Activated naive CD4-positive, alpha-beta T cell treated with anti-CD3 and anti-CD28 coated beads, Interleukin-2, amount 50 U/mL, for 16 hours (primary cell): ENCODE data around the gene ATP8B2.
"Not testable (repeated sequence)": the region's sequence is repeated elsewhere in the genome, so short reads cannot be mapped to it uniquely, and the experiment has no call there.

Source experiments
- DNase-seq: peaks from one replicate; pipeline ENCODE4 v3.0.0-alpha.2; 2020

Gene ATP8B2

GRCh38 chr1:154347961-154348360 is 22.6 kb downstream of the ATP8B2 start:
- no peak for DNase-seq

DNA sequence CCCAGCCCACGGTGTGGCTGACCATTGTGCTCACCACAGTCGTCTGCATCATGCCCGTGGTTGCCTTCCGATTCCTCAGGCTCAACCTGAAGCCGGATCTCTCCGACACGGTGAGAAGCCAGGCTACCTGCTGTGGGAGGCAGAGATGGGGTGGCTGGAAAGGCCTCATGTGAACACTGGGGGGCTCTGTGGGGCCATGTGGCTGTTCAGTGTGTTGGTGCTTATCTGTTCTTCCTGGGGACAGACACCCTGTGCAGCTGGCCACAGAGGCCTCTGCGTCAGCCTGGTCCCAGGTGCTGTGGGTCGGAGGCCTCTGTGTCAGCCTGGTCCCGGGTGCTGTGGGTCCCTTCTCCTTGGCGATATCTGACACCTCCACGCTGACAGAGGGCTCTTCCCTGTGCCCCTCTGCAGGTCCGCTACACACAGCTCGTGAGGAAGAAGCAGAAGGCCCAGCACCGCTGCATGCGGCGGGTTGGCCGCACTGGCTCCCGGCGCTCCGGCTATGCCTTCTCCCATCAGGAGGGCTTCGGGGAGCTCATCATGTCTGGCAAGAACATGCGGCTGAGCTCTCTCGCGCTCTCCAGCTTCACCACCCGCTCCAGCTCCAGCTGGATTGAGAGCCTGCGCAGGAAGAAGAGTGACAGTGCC is 23.2 kb downstream of the ATP8B2 start:
- DNase-seq, result no peak

GRCh38 chr1:154349121-154349520 is 23.8 kb downstream of the ATP8B2 start:
- no peak for DNase-seq

- DNase-seq, result no peak
Measured at GRCh38 chr1:154350383-154350782, 25.1 kb downstream of the ATP8B2 start.

GRCh38 chr1:154351363-154352068 is 26.2 kb downstream of the ATP8B2 start:
- DNase-seq, result no peak

- no peak for DNase-seq
Measured at GRCh38 chr1:154352245-154352580, 26.9 kb downstream of the ATP8B2 start.

DNA sequence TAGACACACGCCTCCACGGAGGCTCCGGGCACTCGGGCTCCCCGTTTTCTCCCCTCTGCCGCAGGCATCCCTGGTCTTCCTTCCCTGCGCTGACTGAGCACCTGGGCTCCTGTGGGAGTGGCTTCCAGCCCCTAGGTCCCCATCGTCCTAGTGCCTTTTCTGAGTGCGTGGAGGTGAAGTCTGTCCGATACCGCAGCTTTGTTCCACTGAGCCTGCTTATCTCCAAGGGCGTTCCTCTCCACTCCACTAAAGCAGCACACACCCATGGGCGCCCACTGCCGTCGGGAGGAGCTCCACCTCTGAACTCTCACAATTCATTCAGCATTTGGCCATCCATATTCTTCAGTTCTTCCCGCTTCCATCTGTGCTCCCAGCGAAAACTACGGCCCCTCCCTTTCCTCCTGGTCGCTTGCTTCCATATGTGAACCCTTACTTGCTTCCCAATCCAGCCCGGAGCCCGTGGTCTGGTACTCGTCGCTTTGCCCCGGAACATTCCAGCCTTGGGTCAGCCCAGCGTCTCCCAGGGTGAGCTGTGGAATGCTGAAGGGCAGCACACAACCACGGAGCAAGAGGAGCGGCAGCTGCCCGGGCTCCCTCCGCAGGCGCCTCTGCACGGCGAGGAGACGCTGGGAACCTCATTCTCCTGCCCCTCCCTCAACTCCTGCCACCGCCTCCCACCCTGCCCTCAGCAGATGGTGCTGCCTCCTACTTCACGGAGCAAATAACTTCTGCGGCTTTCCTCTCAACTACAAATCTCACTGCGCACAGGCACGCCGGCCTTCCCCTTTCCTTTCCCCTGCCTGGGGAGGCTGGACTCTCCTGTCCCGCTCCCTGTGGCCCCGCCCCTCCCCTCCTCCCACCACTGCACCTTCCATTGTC is 27.5 kb downstream of the ATP8B2 start:
- DNase-seq, result peak; percentile 41

- DNase-seq, result no peak
Measured at GRCh38 chr1:154353460-154353904, 28.2 kb downstream of the ATP8B2 start.

- no peak for DNase-seq
Measured at GRCh38 chr1:154353966-154354365, 28.6 kb downstream of the ATP8B2 start.

DNA sequence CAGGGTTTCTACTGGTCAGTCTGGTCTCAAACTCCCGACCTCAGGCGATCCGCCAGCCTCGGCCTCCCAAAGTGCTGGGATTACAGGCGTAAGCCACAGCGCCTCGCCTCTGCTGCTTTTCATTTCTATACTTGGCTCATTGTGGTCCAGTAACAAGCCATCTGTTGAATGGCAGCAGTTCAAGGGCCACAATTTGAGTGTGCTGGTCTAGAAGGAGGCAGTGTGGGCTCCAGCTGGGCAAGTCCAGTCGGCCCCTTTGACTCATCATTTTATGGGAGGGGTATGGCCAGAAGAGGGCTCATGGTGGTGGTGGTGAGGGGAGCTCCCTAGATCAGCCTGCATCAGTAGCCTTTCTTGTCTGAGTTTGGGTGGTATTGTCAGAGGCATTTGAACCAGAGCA is 33.2 kb downstream of the ATP8B2 start:
- DNase-seq, result no peak

GRCh38 chr1:154360288-154360687 is 35.0 kb downstream of the ATP8B2 start:
- no peak for DNase-seq

- not testable (repeated sequence) for DNase-seq
Measured at GRCh38 chr1:154360881-154361280, 35.6 kb downstream of the ATP8B2 start.

DNA sequence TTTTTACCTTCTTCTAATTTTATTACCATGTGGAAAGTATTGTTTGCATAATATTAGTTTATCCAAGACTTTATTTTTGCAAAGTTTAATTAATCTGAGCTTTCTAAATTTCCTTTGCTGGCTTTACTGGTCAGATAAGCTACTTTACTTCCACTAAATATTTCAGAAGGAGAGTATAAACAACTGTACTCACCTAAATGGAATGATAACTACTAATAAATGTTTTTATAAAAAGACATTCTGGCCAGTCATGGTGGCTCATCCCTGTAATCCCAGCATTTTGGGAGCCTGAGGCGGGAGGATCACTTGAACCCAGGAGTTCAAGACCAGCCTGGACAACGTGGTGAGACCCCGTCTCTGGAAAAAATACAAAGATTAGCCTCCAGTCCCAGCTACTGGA is 36.0 kb downstream of the ATP8B2 start:
- no peak for DNase-seq

- no peak for DNase-seq
Measured at GRCh38 chr1:154371436-154371835, 46.1 kb downstream of the ATP8B2 start.

DNA sequence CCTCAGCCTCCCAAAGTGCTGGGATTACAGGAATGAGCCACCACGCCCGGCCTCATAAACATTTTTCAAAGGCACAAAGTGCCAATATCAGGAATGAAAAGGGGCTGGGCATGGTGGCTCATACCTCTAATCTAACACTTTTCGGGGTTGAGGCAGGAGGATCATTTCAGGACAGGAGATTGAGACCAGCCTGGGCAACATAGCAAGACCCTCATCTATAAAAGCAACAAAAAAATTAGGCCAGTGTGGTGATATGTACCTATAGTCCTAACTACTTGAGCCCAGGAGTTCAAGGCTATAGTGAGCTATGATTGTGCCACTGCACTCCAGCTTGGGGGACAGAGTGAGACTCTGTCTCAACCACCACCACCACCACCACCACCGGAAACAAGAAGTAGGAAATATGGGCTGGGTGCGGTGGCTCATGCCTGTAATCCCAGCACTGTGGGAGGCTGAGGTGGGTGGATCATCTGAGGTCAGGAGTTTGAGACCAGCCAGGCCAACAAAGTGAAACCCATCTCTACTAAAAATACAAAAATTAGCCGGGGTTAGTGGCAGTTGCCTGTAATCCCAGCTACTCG is 48.5 kb downstream of the ATP8B2 start:
- DNase-seq, result not testable (repeated sequence)

GRCh38 chr1:154379301-154379700 is 54.0 kb downstream of the ATP8B2 start:
- no peak for DNase-seq

GRCh38 chr1:154384650-154385489 is 59.5 kb downstream of the ATP8B2 start:
- DNase-seq, result no peak

DNA sequence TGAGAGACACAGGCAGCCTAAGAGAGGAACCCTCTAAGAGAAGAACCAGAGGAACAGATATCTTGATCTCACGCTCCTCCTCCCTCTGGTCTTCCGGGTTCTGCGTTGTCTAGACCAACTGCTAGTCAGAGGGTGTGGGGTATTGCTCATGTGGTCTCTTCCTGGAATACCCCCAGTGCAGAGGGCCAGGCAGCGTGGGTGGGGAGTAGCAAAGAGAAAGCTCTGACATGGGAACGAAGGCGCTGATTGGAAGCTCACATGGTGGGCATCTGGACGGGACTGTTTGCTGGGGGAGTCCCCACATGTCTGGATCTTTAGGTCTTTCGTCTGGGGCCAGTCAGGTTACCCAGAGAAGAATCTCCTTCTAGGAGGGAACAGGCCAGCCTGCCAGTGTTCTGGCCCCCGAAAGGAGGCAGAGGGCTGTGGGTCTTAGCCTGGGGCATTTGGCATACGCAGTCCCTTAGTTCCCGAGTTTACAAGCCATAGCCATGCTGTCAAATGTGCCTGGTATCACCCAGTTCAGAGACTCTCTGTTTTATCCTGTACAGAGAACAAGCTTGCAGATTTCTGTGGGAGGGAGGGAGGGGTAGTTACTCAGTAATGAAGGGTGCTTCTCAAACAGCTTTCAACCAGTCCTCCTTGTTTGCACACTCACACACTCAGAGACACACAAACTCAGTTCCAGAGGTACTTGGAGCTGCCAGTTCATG is 61.5 kb downstream of the ATP8B2 start:
- peak; percentile 83 for DNase-seq

DNA sequence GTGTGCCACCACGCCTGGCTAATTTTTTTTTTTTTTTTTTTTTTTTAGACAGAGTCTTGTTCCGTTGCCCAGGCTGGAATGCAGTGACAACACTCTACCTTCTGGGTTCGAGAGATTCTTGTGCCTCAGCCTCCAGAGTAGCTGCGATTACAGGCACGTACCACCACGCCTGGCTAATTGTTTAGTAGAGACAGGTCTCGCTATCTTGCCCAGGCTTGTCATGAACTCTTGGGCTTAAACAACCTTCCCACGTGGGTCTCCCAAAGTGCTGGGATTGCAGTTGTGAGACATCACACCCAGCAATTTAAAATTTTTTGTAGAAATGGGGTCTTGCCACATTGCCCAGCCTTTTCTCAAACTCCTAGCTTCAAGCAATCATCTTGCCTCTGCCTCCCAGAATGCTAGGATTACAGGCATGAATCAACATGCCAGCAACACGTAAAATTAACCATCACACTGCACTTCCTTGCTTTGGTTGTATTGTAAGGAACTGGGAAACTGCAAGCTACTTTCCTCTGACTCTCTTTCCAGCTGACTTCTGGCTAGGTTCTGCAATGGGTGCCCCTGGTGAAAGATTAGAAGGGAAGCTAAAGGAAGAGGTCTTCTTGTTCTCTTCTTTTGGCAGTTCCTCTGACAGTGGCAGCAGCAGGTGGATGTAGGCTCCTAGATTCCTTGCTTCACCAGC is 65.9 kb downstream of the ATP8B2 start:
- DNase-seq, result no peak

- no peak for DNase-seq
Measured at GRCh38 chr1:154398141-154398540, 72.8 kb downstream of the ATP8B2 start.

GRCh38 chr1:154398678-154399077 is 73.4 kb downstream of the ATP8B2 start:
- no peak for DNase-seq
